ENCODE results near the gene ZNF778.
"Not testable (repeated sequence)": the region's sequence is repeated elsewhere in the genome, so short reads cannot be mapped to it uniquely, and the experiment has no call there.

ZNF778 gene

GRCh38 chr16:89183463-89183862 lies 34.0 kb upstream of the ZNF778 start:
- TF ChIP-seq CTCF (IDR thresholded peaks at IDR 0.05; ENCODE audit: control insufficient read depth, extremely low read depth, insufficient read depth), result no peak
- H3K4me3 ChIP-seq (ENCODE audit: low read depth, low read length), result no peak overlapping the region
- no peak for DNase-seq (ENCODE audit: low read depth)

DNA sequence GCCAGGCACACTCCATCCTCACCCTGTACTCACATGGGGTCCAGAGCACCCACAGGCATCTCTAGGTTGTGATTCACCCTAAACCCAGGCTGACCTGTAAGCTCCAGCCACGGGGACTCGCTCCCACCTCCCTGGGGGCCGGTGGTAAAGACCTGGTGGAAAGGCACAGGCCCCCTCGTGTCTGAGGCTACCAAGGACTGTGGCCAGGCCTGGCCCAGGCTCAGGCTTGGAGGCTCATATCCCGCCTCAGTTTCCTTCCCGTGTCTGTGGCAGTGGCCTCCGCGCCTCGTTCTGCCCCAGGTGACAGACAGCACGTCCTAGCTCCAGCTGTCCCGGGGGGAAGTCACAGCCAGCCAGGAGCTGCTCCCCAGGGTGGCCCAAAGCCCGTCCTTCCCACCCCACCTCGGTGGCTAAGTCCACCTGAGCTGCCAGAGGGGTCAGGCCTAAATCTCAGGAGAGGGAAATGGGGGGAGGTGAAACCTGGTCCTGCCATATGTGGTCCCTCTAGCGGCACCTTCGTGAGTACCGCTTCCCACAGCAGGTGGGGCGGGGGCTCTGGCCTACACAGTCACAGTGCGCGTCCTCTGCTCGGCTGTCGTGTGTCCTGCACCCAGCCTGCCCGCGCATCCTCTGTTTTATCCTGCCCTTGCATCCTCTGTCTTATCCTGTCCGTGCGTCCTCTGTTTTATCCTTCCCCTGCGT lies 33.4 kb upstream of the ZNF778 start:
- TF ChIP-seq CTCF (IDR thresholded peaks at IDR 0.05; ENCODE audit: control insufficient read depth, extremely low read depth, insufficient read depth), result no peak
- no peak overlapping the region for H3K4me3 ChIP-seq (ENCODE audit: low read depth, low read length)
- DNase-seq (ENCODE audit: low read depth), result no peak

GRCh38 chr16:89184677-89184932 lies 32.9 kb upstream of the ZNF778 start:
- no peak overlapping the region for H3K4me3 ChIP-seq (ENCODE audit: low read depth, low read length)
- no peak for TF ChIP-seq CTCF (IDR thresholded peaks at IDR 0.05; ENCODE audit: control insufficient read depth, extremely low read depth, insufficient read depth)
- no peak for DNase-seq (ENCODE audit: low read depth)

GRCh38 chr16:89184933-89185794 lies 32.3 kb upstream of the ZNF778 start:
- no peak for DNase-seq (ENCODE audit: low read depth)
- no peak for TF ChIP-seq CTCF (IDR thresholded peaks at IDR 0.05; ENCODE audit: control insufficient read depth, extremely low read depth, insufficient read depth)
- H3K4me3 ChIP-seq (ENCODE audit: low read depth, low read length), result no peak overlapping the region

GRCh38 chr16:89185887-89186592 lies 31.5 kb upstream of the ZNF778 start:
- not testable (repeated sequence) for H3K4me3 ChIP-seq (ENCODE audit: low read depth, low read length); DNase-seq (ENCODE audit: low read depth)

DNA sequence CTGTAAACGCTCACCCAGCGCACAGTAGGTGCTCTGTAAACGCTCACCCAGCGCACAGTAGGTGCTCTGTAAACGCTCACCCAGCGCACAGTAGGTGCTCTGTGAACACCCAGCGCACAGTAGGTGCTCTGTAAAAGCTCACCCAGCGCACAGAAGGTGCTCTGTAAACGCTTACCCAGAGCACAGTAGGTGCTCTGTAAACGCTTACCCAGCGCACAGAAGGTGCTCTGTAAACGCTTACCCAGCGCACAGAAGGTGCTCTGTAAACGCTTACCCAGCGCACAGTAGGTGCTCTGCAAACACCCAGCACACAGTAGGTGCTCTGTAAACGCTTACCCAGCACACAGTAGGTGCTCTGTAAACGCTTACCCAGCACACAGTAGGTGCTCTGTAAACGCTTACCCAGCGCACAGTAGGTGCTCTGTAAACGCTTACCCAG lies 30.9 kb upstream of the ZNF778 start:
- DNase-seq (ENCODE audit: low read depth); H3K4me3 ChIP-seq (ENCODE audit: low read depth, low read length): not testable (repeated sequence)

DNA sequence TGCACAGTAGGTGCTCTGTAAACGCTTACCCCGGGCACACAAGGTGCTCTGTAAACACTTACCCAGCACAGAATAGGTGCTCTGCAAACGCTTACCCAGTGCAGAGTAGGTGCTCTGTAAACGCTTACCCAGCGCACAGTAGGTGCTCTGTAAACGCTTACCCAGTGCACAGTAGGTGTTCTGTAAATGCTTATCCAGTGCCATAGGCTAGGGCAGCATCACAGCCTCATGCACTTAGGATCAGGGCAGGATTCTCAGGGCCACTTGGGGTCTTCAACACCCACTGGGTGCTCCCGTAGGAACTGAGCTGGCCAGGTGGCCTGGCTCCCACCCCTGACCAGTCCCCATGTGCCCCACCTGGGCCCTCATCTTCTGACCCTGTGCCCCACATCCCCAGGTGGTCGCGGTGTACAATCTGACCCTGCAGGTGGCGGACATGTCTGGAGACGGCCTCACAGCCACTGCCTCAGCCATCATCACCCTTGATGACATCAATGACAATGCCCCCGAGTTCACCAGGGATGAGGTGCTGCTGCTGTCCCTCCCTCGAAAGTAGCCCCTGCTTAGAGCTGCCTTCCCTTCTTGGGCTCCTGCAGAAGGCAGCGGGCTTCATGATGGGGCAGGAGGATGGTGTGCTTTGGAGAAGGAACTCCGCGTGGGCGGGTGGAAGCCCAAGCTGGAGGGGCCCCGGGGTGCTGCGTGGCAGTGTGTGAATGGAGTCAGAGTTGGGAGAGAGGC lies 30.3 kb upstream of the ZNF778 start:
- H3K4me3 ChIP-seq (ENCODE audit: low read depth, low read length), result no peak overlapping the region
- DNase-seq (ENCODE audit: low read depth), result no peak
- no peak for TF ChIP-seq CTCF (IDR thresholded peaks at IDR 0.05; ENCODE audit: control insufficient read depth, extremely low read depth, insufficient read depth)

All from LNCaP clone FGC (cell line).